Epithelial cell of proximal tubule (primary cell): ENCODE results near the gene WSCD1. TPM values are rescaled to one million over a fixed set of nuclear protein-coding genes. Genes with fewer than 3 reads are reported as not detected.

Experiments used
- DNase-seq: peaks from one replicate; pipeline ENCODE4 v3.0.0-alpha.2; 2011; ENCODE audit warnings: low read depth
- H3K4me3 ChIP-seq: 2 replicates; pipeline ENCODE4 v1.5.1; 2011; ENCODE audit warnings: low read depth, mild to moderate bottlenecking, low read length
- total RNA-seq: library from RNA; depleted of rRNA; stranded (reverse); fragments of >200 nt; gene quantifications from 2 replicates; pipeline ENCODE4 v1.2.3, GENCODE V29; 2015
- TF ChIP-seq, protein P1 (sequence below): conservative IDR thresholded peaks from 2 replicates; pipeline ENCODE4 v1.5.1; 2012; ENCODE audit warnings: low read depth, mild to moderate bottlenecking, low read length

Gene WSCD1
- total RNA-seq, 1 donor from 2014 or later, result 55.6 TPM

GRCh38 chr17:6080711-6081430, 10.7 kb downstream of the WSCD1 start:
- no peak for DNase-seq
- no peak overlapping the region for H3K4me3 ChIP-seq
- TF ChIP-seq, protein P1, sequence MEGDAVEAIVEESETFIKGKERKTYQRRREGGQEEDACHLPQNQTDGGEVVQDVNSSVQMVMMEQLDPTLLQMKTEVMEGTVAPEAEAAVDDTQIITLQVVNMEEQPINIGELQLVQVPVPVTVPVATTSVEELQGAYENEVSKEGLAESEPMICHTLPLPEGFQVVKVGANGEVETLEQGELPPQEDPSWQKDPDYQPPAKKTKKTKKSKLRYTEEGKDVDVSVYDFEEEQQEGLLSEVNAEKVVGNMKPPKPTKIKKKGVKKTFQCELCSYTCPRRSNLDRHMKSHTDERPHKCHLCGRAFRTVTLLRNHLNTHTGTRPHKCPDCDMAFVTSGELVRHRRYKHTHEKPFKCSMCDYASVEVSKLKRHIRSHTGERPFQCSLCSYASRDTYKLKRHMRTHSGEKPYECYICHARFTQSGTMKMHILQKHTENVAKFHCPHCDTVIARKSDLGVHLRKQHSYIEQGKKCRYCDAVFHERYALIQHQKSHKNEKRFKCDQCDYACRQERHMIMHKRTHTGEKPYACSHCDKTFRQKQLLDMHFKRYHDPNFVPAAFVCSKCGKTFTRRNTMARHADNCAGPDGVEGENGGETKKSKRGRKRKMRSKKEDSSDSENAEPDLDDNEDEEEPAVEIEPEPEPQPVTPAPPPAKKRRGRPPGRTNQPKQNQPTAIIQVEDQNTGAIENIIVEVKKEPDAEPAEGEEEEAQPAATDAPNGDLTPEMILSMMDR, result no peak

DNA sequence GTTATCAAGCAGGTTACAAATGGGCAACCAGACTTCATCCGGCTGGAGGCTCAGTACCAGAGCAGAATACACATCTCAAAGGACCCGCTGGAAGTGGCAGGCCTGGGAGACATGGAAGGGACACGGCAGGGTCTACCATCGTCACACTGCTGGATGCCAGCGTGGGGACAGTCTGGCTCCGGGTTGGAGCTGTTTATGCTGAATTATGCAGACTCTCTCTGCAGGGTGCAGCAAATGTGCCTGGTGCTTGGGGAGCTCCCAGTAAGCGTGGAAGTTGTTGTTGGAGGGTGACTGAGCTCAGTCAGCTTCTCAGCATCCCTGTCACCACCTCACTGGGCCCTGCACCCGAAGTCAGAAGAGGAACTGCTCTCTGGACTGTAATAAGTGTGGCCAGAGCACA, 12.2 kb downstream of the WSCD1 start:
- DNase-seq, result no peak
- no peak overlapping the region for H3K4me3 ChIP-seq
- TF ChIP-seq, protein P1, result no peak

- TF ChIP-seq, protein P1, result no peak
- no peak overlapping the region for H3K4me3 ChIP-seq
- no peak for DNase-seq
Observed at GRCh38 chr17:6084311-6085161, 14.4 kb downstream of the WSCD1 start.

DNA sequence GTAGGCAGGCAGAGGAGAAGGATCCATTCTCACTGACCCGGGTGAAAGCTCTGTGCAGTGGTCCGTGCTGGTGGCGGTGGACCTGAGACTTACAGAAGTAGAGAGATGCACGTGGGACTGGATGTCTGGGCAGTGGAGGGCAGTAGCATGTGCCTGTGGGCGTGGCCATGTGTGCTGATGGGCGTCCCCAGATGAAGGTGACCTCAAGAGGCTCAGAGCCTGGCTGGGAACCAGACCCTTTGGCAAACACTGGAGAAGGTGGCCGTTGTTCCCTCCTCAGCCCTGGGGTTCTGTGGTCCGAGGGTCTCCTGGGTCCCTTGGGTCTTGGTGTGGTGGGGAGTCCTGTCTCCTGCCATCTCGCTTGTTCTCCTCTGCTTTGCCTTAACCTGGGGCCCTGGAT, 15.6 kb downstream of the WSCD1 start:
- TF ChIP-seq, protein P1, result no peak
- no peak for DNase-seq

DNA sequence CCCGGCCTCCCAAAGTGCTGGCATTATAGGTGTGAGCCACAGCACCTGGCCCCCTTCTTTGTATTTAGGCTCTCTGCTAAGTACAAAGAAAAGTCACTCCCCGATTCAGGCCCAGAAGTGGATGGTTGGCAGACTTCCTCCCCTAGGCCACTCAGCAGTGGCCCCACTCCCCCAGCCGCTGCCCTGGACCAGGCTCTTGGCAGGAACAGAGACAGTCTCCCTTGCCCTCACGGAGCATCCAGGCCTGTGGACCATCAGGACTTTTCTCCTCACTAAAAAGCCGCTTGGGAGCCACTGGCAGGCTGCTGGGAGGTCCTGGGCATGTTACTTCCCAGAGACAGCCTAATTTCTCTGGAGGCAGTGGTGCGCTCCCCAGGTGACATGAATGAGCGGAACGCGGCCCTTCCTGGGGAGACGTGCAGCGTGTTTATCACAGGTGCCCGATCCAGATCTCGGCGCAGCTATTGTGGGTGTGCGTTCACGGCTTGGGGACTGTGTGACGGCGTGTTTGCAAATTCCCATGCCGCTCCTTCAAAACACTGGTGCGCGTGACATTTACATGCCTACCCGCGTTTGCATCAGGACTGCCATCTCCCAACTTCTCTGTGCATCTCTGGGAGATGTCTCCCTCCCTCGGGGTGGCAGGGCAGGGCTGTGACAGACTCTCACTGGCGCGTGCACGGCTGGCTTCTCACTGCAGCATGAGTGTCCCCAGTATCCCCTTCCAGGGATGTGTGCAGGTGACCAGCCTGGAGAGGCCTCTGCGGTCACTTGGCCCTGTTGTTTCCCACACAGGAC, 16.6 kb downstream of the WSCD1 start:
- TF ChIP-seq, protein P1, result no peak
- no peak for DNase-seq
- H3K4me3 ChIP-seq, result no peak overlapping the region

More for the DNA sequence above, 15.6 kb downstream of the WSCD1 start:
- H3K4me3 ChIP-seq, result no peak overlapping the region

GRCh38 chr17:6088141-6088540, 18.0 kb downstream of the WSCD1 start:
- no peak overlapping the region for H3K4me3 ChIP-seq
- TF ChIP-seq, protein P1, result no peak
- no peak for DNase-seq
